Body of pancreas (tissue), 4 donors: ENCODE results near the gene CYP4F8.

Source experiments
- CTCF ChIP-seq, 7 experiments: fragments of 450-650 bp in 4 of 7; fragments of 200-600 bp in 3 of 7; sonication (generic) in 3 of 7; IDR thresholded peaks; one replicate each; pipeline ENCODE4 v1.5.1; 2016 to 2019; ENCODE audit warnings: antibody characterized with exemption in 7 of 7
- POLR2A ChIP-seq, 3 donors: fragments of 450-650 bp; IDR thresholded peaks; one replicate each; pipeline ENCODE4 v1.6.1; 2016; ENCODE audit warnings: antibody characterized with exemption in 3 of 3, mild to moderate bottlenecking in 2 of 3

GRCh38 chr19:15635016-15635805 lies 20.2 kb downstream of the CYP4F8 start:
- no peak for TF ChIP-seq POLR2A (IDR thresholded peaks at IDR 0.05)
- no peak for TF ChIP-seq CTCF (IDR thresholded peaks at IDR 0.05)
